HG03159 (cell line): ENCODE data around the gene RUNX1.
"Not testable (repeated sequence)": the region's sequence is repeated elsewhere in the genome, so short reads cannot be mapped to it uniquely, and the experiment has no call there.

Experiments used
- ATAC-seq: cut with Tn5 transposase; IDR thresholded peaks from one replicate; pipeline ENCODE4 v1.9.1; 2021; ENCODE audit warnings: mild to moderate bottlenecking, moderate library complexity; ENCODE audit not compliant: unreplicated experiment

The RUNX1 gene

GRCh38 chr21:34994766-34995631, 54.1 kb downstream of the RUNX1 start:
- no peak for ATAC-seq

- not testable (repeated sequence) for ATAC-seq
These were observed 55.6 kb downstream of the RUNX1 start for GRCh38 chr21:34993521-34993921.

- ATAC-seq = no peak
These were observed 56.2 kb downstream of the RUNX1 start for GRCh38 chr21:34992736-34993398.

- ATAC-seq = no peak
These were observed 56.9 kb downstream of the RUNX1 start for GRCh38 chr21:34992180-34992579.

GRCh38 chr21:34991366-34991957, 57.6 kb downstream of the RUNX1 start:
- no peak for ATAC-seq

DNA sequence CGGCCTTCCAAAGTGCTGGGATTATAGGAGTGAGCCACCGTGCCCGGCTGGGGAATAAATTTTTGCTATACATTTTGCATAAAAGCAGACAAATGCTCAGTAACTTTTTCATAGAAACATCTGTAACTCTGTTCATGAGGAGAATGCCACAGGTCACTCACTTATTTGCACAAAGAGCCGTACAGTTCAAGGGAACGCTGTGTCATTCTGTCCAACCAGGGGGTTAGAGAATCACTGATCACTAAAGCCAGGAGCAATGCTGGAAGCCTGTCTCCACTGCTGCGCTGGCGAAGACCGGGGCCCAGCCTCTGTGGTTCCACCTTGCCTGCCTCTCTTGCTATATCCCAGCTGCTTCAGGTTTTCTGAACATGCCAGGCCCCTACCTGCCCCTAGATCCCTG, 58.3 kb downstream of the RUNX1 start:
- ATAC-seq = no peak

DNA sequence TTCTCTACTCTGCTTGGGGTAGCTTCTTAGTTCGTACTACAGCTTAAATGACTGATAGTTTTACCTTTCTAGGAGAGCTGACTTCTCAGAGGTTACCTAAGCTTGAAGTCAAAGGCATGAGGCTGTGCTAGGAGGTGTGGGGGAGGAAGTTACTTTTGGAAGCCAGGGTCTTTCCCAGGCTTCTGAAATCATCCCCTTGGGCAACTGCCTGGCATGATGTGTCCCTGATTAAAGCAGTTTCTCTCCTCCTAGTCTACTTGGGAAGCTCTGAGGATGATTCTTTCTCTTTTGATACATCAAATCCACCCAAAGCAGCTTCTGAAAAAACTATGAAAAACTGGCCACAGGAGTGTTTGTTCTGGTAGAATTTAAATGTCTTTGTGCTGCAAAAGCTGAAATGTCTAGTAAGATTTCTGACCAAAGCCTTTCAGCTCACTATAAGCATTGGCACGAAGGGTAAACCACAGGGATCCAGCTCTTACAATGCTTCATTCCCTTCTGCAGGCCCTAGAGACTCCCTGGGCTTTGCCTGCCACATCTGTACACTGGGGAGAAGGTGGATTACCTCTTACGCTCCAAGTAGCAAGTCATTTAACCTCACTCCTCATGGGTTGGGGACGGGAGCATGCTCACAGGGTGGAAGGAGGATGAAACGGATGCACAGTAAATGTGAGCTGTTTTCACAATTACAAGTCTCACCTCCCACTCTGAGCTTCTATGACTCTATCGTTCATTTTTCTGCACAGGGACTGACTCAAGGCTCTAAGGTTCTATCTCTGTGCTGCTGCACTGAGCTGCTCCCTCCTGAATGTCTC, 59.6 kb downstream of the RUNX1 start:
- ATAC-seq = no peak

- ATAC-seq = no peak
These were observed 60.5 kb downstream of the RUNX1 start for GRCh38 chr21:34988625-34989024.

- ATAC-seq = no peak
These were observed 61.0 kb downstream of the RUNX1 start for GRCh38 chr21:34988139-34988538.

GRCh38 chr21:34987501-34988072, 61.5 kb downstream of the RUNX1 start:
- peak; percentile 22 for ATAC-seq

DNA sequence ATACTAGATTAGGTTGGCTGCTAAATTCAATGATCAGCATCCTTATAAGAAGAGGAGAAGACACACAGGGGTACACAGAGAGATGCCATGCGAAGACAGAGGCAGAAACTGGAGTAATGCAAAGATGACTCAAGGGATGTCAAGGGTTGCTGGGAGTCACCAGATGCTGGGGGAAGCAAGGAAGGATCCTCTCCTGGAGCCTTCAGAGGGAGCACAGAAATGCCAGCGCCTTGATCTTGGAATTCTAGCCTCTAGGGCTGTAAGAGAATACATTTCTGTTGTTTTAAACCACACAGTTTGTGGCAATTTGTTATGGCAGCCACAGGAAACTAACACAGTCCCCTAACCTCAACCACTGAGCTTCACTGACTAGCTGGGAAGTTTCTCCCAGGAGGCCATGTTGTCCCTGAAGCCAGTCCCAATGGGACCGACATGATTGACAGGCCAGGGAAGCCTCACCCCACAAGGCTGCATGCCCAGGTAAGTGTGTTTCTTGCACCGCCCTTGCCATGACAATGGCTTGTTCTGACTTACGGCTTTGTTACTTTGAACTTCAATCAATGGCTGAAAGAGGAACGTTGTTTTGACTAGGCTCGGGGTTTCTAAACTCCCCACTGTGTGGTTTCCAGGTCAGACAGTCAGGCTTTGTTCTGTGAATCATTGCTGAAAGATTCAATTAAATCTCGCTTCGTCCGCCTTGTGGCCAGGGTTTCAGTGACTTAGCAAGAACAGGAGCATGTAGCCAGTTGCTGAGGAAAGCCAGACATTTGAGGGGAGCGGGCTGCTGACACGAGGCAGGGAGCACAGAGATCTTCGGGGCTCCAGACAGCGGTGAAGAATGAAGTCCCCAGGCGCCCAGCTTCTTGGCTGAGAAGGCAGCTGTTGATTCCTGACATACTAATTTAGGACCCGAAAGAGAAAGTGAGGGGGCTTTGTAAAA, 62.3 kb downstream of the RUNX1 start:
- peak; percentile 74 for ATAC-seq

GRCh38 chr21:34984356-34985058, 64.6 kb downstream of the RUNX1 start:
- no peak for ATAC-seq

- no peak for ATAC-seq
These were observed 65.4 kb downstream of the RUNX1 start for GRCh38 chr21:34983680-34984086.

DNA sequence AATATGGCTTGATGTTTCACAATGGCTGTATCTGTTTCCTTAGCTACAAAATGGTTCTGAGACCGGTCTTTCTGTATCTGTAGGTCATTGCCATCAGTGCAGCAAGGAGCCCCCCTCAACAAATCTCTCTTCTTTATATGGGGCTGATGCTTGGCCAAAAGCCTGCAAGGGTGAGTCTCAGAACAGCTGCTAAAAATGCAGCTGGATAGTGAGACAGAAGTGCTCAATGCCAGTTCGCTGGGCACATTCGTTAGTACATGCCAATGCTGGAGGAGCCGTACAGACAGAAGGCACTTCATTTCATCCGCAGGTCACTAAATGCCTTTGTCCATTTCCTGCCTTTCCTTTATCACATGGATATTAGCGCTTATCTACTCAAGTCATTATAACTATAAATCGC, 67.3 kb downstream of the RUNX1 start:
- no peak for ATAC-seq

DNA sequence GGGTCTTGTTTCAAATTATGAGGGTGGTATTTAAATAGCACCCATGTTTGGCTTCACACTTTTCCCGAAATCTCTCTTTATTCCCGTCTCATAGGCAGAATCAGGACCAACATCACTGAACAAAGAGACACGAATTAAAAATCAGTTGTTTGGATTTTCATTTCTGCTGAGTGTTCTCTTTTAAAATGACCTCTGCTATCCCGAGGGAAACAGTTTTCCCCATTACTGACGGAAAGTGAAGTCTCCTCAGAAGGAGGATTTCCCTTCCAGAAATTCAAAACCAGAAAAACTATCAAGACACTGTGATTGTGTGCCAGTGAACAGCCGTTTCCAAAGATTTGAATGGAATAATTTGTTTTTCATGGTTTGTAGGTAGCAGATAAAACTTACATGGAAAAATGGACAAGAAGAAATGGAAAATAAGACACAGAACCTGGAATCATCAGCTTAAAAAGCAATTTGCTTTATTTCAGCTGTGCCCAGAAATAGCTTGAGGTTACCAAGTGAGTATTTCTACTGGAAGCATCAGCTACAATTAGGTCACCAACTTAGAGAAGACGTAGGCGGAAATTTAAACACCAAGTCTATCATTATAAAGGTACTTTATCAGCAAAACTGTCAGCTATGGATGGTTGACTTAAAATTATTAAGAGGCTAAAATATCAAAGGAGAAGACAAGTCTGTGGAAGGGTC, 68.5 kb downstream of the RUNX1 start:
- no peak for ATAC-seq

GRCh38 chr21:34979383-34979782, 69.7 kb downstream of the RUNX1 start:
- ATAC-seq = no peak

- ATAC-seq = no peak
These were observed 71.8 kb downstream of the RUNX1 start for GRCh38 chr21:34977333-34977732.
